SU-DHL-6 (cell line): Measurements from ENCODE around the gene HOXA9.
A peak's percentile ranks its signal among the peaks of the same experiment; 100 is the strongest.

Source experiments
- CTCF ChIP-seq: fragments of 200-600 bp; sonication (generic); IDR thresholded peaks from one replicate; pipeline ENCODE4 v1.5.1; 2017; ENCODE audit warnings: antibody characterized with exemption, mild to moderate bottlenecking, low read length, moderate library complexity; ENCODE audit not compliant: insufficient read depth, poor library complexity, severe bottlenecking
- EZH2phosphoT487 ChIP-seq: fragments of 200-600 bp; sonication (generic), shearing (Covaris generic); conservative IDR thresholded peaks from 2 replicates; pipeline ENCODE4 v1.6.1; 2018; ENCODE audit warnings: mild to moderate bottlenecking, antibody characterized with exemption, low read length, moderate library complexity, mixed read lengths

- TF ChIP-seq CTCF, result peak; percentile 96
- TF ChIP-seq EZH2phosphoT487, result no peak
Observed at GRCh38 chr7:27150568-27151340, 14.6 kb downstream of the HOXA9 start.
